Measurements from ENCODE around the gene KRTAP4-7.
"Not testable (repeated sequence)": the region's sequence is repeated elsewhere in the genome, so short reads cannot be mapped to it uniquely, and the experiment has no call there.

- not testable (repeated sequence) for TF ChIP-seq CTCF (conservative IDR thresholded peaks at IDR 0.05; ENCODE audit: low read depth, low read length); EZH2 (IDR thresholded peaks at IDR 0.05; ENCODE audit: low read length, unreplicated experiment); EZH2phosphoT487 (IDR thresholded peaks at IDR 0.05; ENCODE audit: borderline replicate concordance, low read length)
Measured at GRCh38 chr17:41065016-41065689, 18.8 kb upstream of the KRTAP4-7 start.

Data from PC-3 (cell line).